ENCODE results near the gene PIPOX.

Gene PIPOX

GRCh38 chr17:29019475-29020181 lies 23.3 kb upstream of the PIPOX start:
- no peak for DNase-seq (ENCODE audit: low read depth in 2 of 2)

GRCh38 chr17:29020576-29020975 lies 22.4 kb upstream of the PIPOX start:
- no peak for DNase-seq (ENCODE audit: low read depth in 2 of 2)

- no peak for DNase-seq (ENCODE audit: low read depth in 2 of 2)
Measured at GRCh38 chr17:29021226-29021625, 21.7 kb upstream of the PIPOX start.

GRCh38 chr17:29022074-29022473 lies 20.9 kb upstream of the PIPOX start:
- DNase-seq (ENCODE audit: low read depth in 2 of 2), result no peak

GRCh38 chr17:29024316-29024952 lies 18.5 kb upstream of the PIPOX start:
- no peak for DNase-seq (ENCODE audit: low read depth in 2 of 2)

GRCh38 chr17:29031488-29031887 lies 11.5 kb upstream of the PIPOX start:
- DNase-seq (ENCODE audit: low read depth in 2 of 2), result no peak

GRCh38 chr17:29032013-29032856 lies 10.7 kb upstream of the PIPOX start:
- DNase-seq (ENCODE audit: low read depth in 2 of 2), result no peak

- no peak for DNase-seq (ENCODE audit: low read depth in 2 of 2)
Measured at GRCh38 chr17:29032857-29033197, 10.1 kb upstream of the PIPOX start.

- no peak for DNase-seq (ENCODE audit: low read depth in 2 of 2)
Measured at GRCh38 chr17:29034510-29034909, 8.4 kb upstream of the PIPOX start.

GRCh38 chr17:29036584-29036983 lies 6.4 kb upstream of the PIPOX start:
- no peak for DNase-seq (ENCODE audit: low read depth in 2 of 2)

GRCh38 chr17:29037739-29038084 lies 5.2 kb upstream of the PIPOX start:
- no peak for DNase-seq (ENCODE audit: low read depth in 2 of 2)

- no peak for DNase-seq (ENCODE audit: low read depth in 2 of 2)
Measured at GRCh38 chr17:29038085-29038795, 4.7 kb upstream of the PIPOX start.

- no peak for DNase-seq (ENCODE audit: low read depth in 2 of 2)
Measured at GRCh38 chr17:29039764-29040598, 3.0 kb upstream of the PIPOX start.

GRCh38 chr17:29041091-29041490 lies 1.9 kb upstream of the PIPOX start:
- no peak for DNase-seq (ENCODE audit: low read depth in 2 of 2)

- no peak for DNase-seq (ENCODE audit: low read depth in 2 of 2)
Measured at GRCh38 chr17:29041571-29041970, 1.4 kb upstream of the PIPOX start.

GRCh38 chr17:29042026-29042678 lies 789 bp upstream of the PIPOX start:
- DNase-seq (ENCODE audit: low read depth in 2 of 2), result no peak

GRCh38 chr17:29043539-29044145 lies 701 bp downstream of the PIPOX start:
- no peak for DNase-seq (ENCODE audit: low read depth in 2 of 2)

- no peak for DNase-seq (ENCODE audit: low read depth in 2 of 2)
Measured at GRCh38 chr17:29045026-29045425, 2.1 kb downstream of the PIPOX start.

- no peak for DNase-seq (ENCODE audit: low read depth in 2 of 2)
Measured at GRCh38 chr17:29045734-29046472, 3.0 kb downstream of the PIPOX start.

GRCh38 chr17:29046473-29046839 lies 3.5 kb downstream of the PIPOX start:
- DNase-seq (ENCODE audit: low read depth in 2 of 2), result no peak
